T-helper 17 cell (primary cell): ENCODE results near the gene NLRX1. TPM values are rescaled to one million over a fixed set of nuclear protein-coding genes. Genes with fewer than 3 reads are reported as not detected.
"Not testable (repeated sequence)": the region's sequence is repeated elsewhere in the genome, so short reads cannot be mapped to it uniquely, and the experiment has no call there.

Experiments used
- ATAC-seq: fragments of 150-1000 bp; cut with Tn5 transposase; 2 replicates; pipeline ENCODE4 v1.10.0; 2021; ENCODE audit warnings: mild to moderate bottlenecking, moderate library complexity
- DNase-seq, 3 donors: peaks; one replicate each; pipeline versions ENCODE4 v3.0.0 to v3.0.0-alpha.2; 2020 to 2021
- H3K9me3 ChIP-seq: one replicate; pipeline ENCODE4 v1.7.0; 2013; ENCODE audit warnings: low read length, mild to moderate bottlenecking; ENCODE audit not compliant: control insufficient read depth, poor library complexity, severe bottlenecking
- H3K27ac Mint-ChIP-seq: one replicate; pipeline ENCODE4 v1.8.0; 2022; ENCODE audit warnings: mild to moderate bottlenecking, moderate library complexity, mixed read lengths
- H3K27me3 Mint-ChIP-seq: one replicate; pipeline ENCODE4 v1.8.0; 2022; ENCODE audit warnings: mixed read lengths
- H3K36me3 Mint-ChIP-seq: one replicate; pipeline ENCODE4 v1.8.0; 2022; ENCODE audit warnings: low read depth, mixed read lengths
- H3K4me1 Mint-ChIP-seq: one replicate; pipeline ENCODE4 v1.8.0; 2022; ENCODE audit warnings: mild to moderate bottlenecking, mixed read lengths
- H3K4me3 Mint-ChIP-seq: one replicate; pipeline ENCODE4 v1.8.0; 2022; ENCODE audit warnings: mild to moderate bottlenecking, moderate library complexity, mixed read lengths
- total RNA-seq, 4 donors: library from RNA in 2 of 4; stranded (reverse) in 2 of 4; gene quantifications; one replicate each; pipeline ENCODE4 v1.2.3 and lab custom pipeline; 2022 to 2026

NLRX1 gene
- total RNA-seq, 2 donors from 2014 or later, result 6.6 to 6.9 TPM

GRCh38 chr11:119180729-119181676 is 12.5 kb downstream of the NLRX1 start:
- Mint-ChIP-seq H3K27me3 (peaks cover under 1% of the 10 kb centered on the region), H3K4me3 (no peak overlapping the region), H3K36me3 (no peaks in the 10 kb centered on the region), H3K27ac (no peak overlapping the region), H3K4me1 (peaks cover 3% of the 10 kb centered on the region)
- no peak for ATAC-seq
- DNase-seq, result no peak
- no peaks in the 10 kb centered on the region for H3K9me3 ChIP-seq

- no peak for ATAC-seq
- Mint-ChIP-seq H3K4me1 (peaks cover 3% of the 10 kb centered on the region), H3K27me3 (peaks cover 8% of the 10 kb centered on the region), H3K27ac (no peak overlapping the region), H3K36me3 (no peaks in the 10 kb centered on the region), H3K4me3 (no peak overlapping the region)
- no peak for DNase-seq
- no peaks in the 10 kb centered on the region for H3K9me3 ChIP-seq
These were observed 13.3 kb downstream of the NLRX1 start for GRCh38 chr11:119181677-119182412.

GRCh38 chr11:119184399-119184798 is 15.9 kb downstream of the NLRX1 start:
- not testable (repeated sequence) for H3K27me3 Mint-ChIP-seq, H3K27ac Mint-ChIP-seq, H3K36me3 Mint-ChIP-seq, H3K4me3 Mint-ChIP-seq, DNase-seq, H3K4me1 Mint-ChIP-seq, H3K9me3 ChIP-seq, ATAC-seq

DNA sequence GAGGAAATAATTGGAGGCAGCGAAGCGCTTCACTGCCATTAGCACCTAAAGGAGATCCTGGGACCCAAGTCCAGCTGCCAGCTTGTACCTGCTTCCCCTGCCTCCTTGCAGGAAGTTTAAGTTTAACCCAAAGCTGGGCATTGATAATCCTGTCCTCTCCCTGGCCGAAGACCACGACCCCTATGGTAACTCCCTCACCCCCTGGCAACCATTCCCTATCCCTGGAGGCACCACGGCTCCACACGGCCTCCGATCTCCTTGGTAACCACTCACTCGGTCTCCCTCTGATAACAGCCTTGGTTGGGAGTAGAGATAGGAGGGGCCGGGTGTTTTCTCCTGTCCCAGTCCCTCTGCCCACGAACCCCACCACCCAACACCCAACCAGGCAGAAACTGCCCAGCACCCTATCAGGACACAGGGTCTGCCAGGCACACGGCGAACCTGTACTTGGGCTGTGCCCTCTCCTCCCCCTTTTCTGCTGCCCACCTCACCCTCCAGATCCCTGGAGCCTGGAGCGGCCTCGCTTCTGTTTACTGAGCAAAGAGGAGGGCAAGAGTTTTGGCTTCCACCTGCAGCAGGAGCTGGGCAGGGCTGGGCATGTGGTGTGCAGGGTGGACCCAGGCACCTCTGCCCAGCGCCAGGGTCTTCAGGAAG is 17.6 kb downstream of the NLRX1 start:
- no peaks in the 10 kb centered on the region for H3K9me3 ChIP-seq
- Mint-ChIP-seq H3K36me3 (no peaks in the 10 kb centered on the region), H3K4me1 (no peaks in the 10 kb centered on the region), H3K27ac (no peak overlapping the region), H3K27me3 (peaks cover 8% of the 10 kb centered on the region), H3K4me3 (no peak overlapping the region)
- ATAC-seq (no peak), DNase-seq (no peak)

GRCh38 chr11:119187123-119187892 is 18.8 kb downstream of the NLRX1 start:
- Mint-ChIP-seq H3K27ac (no peak overlapping the region), H3K36me3 (no peaks in the 10 kb centered on the region), H3K27me3 (peaks cover 8% of the 10 kb centered on the region), H3K4me1 (no peaks in the 10 kb centered on the region), H3K4me3 (no peak overlapping the region)
- no peak for ATAC-seq
- no peaks in the 10 kb centered on the region for H3K9me3 ChIP-seq
- DNase-seq, result no peak

GRCh38 chr11:119188067-119188466 is 19.5 kb downstream of the NLRX1 start:
- ATAC-seq (no peak), DNase-seq (no peak)
- Mint-ChIP-seq H3K27ac (no peak overlapping the region), H3K4me3 (no peak overlapping the region), H3K36me3 (no peaks in the 10 kb centered on the region), H3K27me3 (peaks cover 8% of the 10 kb centered on the region), H3K4me1 (no peaks in the 10 kb centered on the region)
- H3K9me3 ChIP-seq, result no peaks in the 10 kb centered on the region

GRCh38 chr11:119188887-119189286 is 20.4 kb downstream of the NLRX1 start:
- no peaks in the 10 kb centered on the region for H3K9me3 ChIP-seq
- Mint-ChIP-seq H3K36me3 (no peaks in the 10 kb centered on the region), H3K4me1 (no peaks in the 10 kb centered on the region), H3K27ac (no peak overlapping the region), H3K27me3 (peaks cover 8% of the 10 kb centered on the region), H3K4me3 (no peak overlapping the region)
- DNase-seq (no peak), ATAC-seq (no peak)

DNA sequence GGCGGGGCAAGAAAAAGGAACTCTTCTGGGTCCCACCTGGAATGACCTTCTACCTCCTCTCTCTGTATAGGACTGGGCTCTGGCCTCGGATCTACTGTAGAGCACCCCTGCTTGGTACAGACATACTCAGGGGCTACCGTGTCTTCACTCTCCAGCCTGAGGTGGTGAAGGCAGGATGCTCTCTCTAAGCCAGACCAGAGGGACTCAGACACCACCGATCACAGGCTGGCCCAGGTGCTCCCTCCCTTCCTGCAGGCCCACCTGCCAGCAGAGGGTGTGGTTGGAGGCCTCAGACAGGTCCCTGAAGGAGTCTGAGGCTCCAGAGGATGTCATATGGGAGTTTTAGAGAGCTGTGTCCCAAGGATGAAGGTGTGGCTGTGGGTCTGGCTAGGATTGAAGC is 20.9 kb downstream of the NLRX1 start:
- peaks cover 8% of the 10 kb centered on the region for H3K27me3 Mint-ChIP-seq
- H3K27ac Mint-ChIP-seq, result no peak overlapping the region
- H3K4me1 Mint-ChIP-seq, result no peaks in the 10 kb centered on the region
- no peak overlapping the region for H3K4me3 Mint-ChIP-seq
- no peak for DNase-seq
- no peaks in the 10 kb centered on the region for H3K9me3 ChIP-seq
- no peaks in the 10 kb centered on the region for H3K36me3 Mint-ChIP-seq
- no peak for ATAC-seq

- H3K9me3 ChIP-seq, result no peaks in the 10 kb centered on the region
- Mint-ChIP-seq H3K4me3 (no peak overlapping the region), H3K27me3 (peaks cover 15% of the 10 kb centered on the region), H3K27ac (no peak overlapping the region), H3K4me1 (no peaks in the 10 kb centered on the region), H3K36me3 (no peaks in the 10 kb centered on the region)
- ATAC-seq (no peak), DNase-seq (no peak)
These were observed 22.0 kb downstream of the NLRX1 start for GRCh38 chr11:119190531-119190930.

- H3K4me3 Mint-ChIP-seq, H3K4me1 Mint-ChIP-seq, DNase-seq, H3K36me3 Mint-ChIP-seq, H3K9me3 ChIP-seq, H3K27ac Mint-ChIP-seq, ATAC-seq: not testable (repeated sequence)
- H3K27me3 Mint-ChIP-seq, result peaks cover 12% of the 10 kb centered on the region
These were observed 22.7 kb downstream of the NLRX1 start for GRCh38 chr11:119191265-119191664.

DNA sequence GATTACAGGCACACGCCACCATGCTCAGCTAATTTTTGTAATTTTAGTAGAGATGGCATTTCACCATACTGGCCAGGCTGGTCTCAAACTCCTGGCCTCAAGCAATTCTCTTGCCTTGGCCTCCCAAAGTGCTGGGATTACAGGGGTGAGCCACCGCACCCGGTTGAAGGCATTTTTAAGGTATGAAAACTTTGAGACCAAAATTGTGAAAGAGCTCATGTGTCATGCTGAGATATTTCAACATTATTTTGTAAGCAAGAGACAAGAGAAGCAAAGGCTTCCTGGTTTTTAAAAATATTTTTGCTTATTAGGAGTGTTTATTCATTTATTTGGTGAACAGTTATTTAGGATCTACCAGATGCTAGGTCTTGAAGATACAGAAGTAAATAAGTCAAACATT is 23.6 kb downstream of the NLRX1 start:
- Mint-ChIP-seq H3K27ac (no peak overlapping the region), H3K27me3 (peaks cover 7% of the 10 kb centered on the region), H3K4me3 (no peak overlapping the region), H3K36me3 (no peaks in the 10 kb centered on the region), H3K4me1 (peaks cover 6% of the 10 kb centered on the region)
- H3K9me3 ChIP-seq, result no peaks in the 10 kb centered on the region
- no peak for DNase-seq
- ATAC-seq, result no peak

- no peak for ATAC-seq
These were observed 24.5 kb downstream of the NLRX1 start for GRCh38 chr11:119193001-119193400.

More at GRCh38 chr11:119193001-119193400, 24.5 kb downstream of the NLRX1 start:
- H3K9me3 ChIP-seq, result no peaks in the 10 kb centered on the region
- H3K4me1 Mint-ChIP-seq, result peaks cover 6% of the 10 kb centered on the region
- no peak overlapping the region for H3K27ac Mint-ChIP-seq
- H3K36me3 Mint-ChIP-seq, result no peaks in the 10 kb centered on the region
- H3K27me3 Mint-ChIP-seq, result peaks cover 7% of the 10 kb centered on the region
- no peak for DNase-seq
- H3K4me3 Mint-ChIP-seq, result no peak overlapping the region
